ENCODE measurements around the gene RELL2.

Gene RELL2

GRCh38 chr5:141633871-141634561, 2.8 kb upstream of the RELL2 start:
- no peaks in the 10 kb centered on the region for H4K20me1 ChIP-seq (ENCODE audit: insufficient read depth)
- no peak overlapping the region for H2AFZ ChIP-seq (ENCODE audit: low read depth)
- H3K4me3 ChIP-seq (IDR thresholded peaks at IDR 0.05; ENCODE audit: insufficient read depth, low read depth, low read length), result no peak overlapping the region
- H3K27me3 ChIP-seq (ENCODE audit: insufficient read depth, low read depth), result no peaks in the 10 kb centered on the region
- H3K79me2 ChIP-seq (ENCODE audit: insufficient read depth, low read depth), result peaks cover 14% of the 10 kb centered on the region
- H3K9ac ChIP-seq, result no peak overlapping the region
- H3K27ac ChIP-seq, result no peak overlapping the region
- 0 out of 2 replicates have a peak overlapping the region, but pooled peaks have one; percentile 3 for H3K4me2 ChIP-seq
- peaks cover 21% of the 10 kb centered on the region for H3K4me1 ChIP-seq (ENCODE audit: low read depth, poor library complexity, severe bottlenecking)
- no peaks in the 10 kb centered on the region; the same call in 1 of the 2 replicates for H3K36me3 ChIP-seq (ENCODE audit: insufficient read depth)
- no peak for TF ChIP-seq CTCF (conservative IDR thresholded peaks at IDR 0.05; ENCODE audit: low read depth, low read length)

- Histone ChIP-seq H3K4me1 (ENCODE audit: low read depth, poor library complexity, severe bottlenecking) (peaks cover 21% of the 10 kb centered on the region), H3K36me3 (ENCODE audit: insufficient read depth) (no peaks in the 10 kb centered on the region), H4K20me1 (ENCODE audit: insufficient read depth) (no peaks in the 10 kb centered on the region), H3K27me3 (ENCODE audit: insufficient read depth, low read depth) (no peaks in the 10 kb centered on the region), H2AFZ (ENCODE audit: low read depth) (no peak overlapping the region), H3K79me2 (ENCODE audit: insufficient read depth, low read depth) (peaks cover 14% of the 10 kb centered on the region), H3K4me3 (IDR thresholded peaks at IDR 0.05; ENCODE audit: insufficient read depth, low read depth, low read length) (no peak overlapping the region), H3K27ac (no peak overlapping the region), H3K9ac (no peak overlapping the region), H3K4me2 (no peak overlapping the region)
- no peak for TF ChIP-seq CTCF (conservative IDR thresholded peaks at IDR 0.05; ENCODE audit: low read depth, low read length)
Observed at GRCh38 chr5:141634720-141635119, 2.1 kb upstream of the RELL2 start.

- H3K4me2 ChIP-seq, result peak overlapping the region; percentile 77
- H3K4me3 ChIP-seq (IDR thresholded peaks at IDR 0.05; ENCODE audit: insufficient read depth, low read depth, low read length), result no peak overlapping the region
- no peak overlapping the region for H3K27ac ChIP-seq
- no peaks in the 10 kb centered on the region for H4K20me1 ChIP-seq (ENCODE audit: insufficient read depth)
- no peak overlapping the region for H2AFZ ChIP-seq (ENCODE audit: low read depth)
- no peak for TF ChIP-seq CTCF (conservative IDR thresholded peaks at IDR 0.05; ENCODE audit: low read depth, low read length)
- no peak overlapping the region for H3K9ac ChIP-seq
- peaks cover 21% of the 10 kb centered on the region for H3K4me1 ChIP-seq (ENCODE audit: low read depth, poor library complexity, severe bottlenecking)
- H3K79me2 ChIP-seq (ENCODE audit: insufficient read depth, low read depth), result peaks cover 14% of the 10 kb centered on the region
- no peaks in the 10 kb centered on the region for H3K27me3 ChIP-seq (ENCODE audit: insufficient read depth, low read depth)
- H3K36me3 ChIP-seq (ENCODE audit: insufficient read depth), result no peaks in the 10 kb centered on the region
Observed at GRCh38 chr5:141635646-141636045, 1.2 kb upstream of the RELL2 start.

- H3K4me2 ChIP-seq, result peak overlapping the region; percentile 77
- H3K4me1 ChIP-seq (ENCODE audit: low read depth, poor library complexity, severe bottlenecking), result peaks cover 21% of the 10 kb centered on the region
- no peak for TF ChIP-seq CTCF (conservative IDR thresholded peaks at IDR 0.05; ENCODE audit: low read depth, low read length)
- peak overlapping the region; percentile 98; the same call in 1 of the 2 replicates for H2AFZ ChIP-seq (ENCODE audit: low read depth)
- peaks cover 14% of the 10 kb centered on the region for H3K79me2 ChIP-seq (ENCODE audit: insufficient read depth, low read depth)
- H3K27ac ChIP-seq, result no peak overlapping the region
- peak overlapping the region; percentile 41; the same call in 1 of the 2 replicates for H3K9ac ChIP-seq
- H3K4me3 ChIP-seq (IDR thresholded peaks at IDR 0.05; ENCODE audit: insufficient read depth, low read depth, low read length), result no peak overlapping the region
- no peaks in the 10 kb centered on the region for H3K27me3 ChIP-seq (ENCODE audit: insufficient read depth, low read depth)
- no peaks in the 10 kb centered on the region for H3K36me3 ChIP-seq (ENCODE audit: insufficient read depth)
- no peaks in the 10 kb centered on the region for H4K20me1 ChIP-seq (ENCODE audit: insufficient read depth)
Observed at GRCh38 chr5:141636106-141636412, 738 bp upstream of the RELL2 start.

Data from KMS-11 (cell line).